OCI-LY1 (cell line): ENCODE measurements around the gene ZRANB2.

Experiments used
- H2AFZ ChIP-seq: fragments of 200-600 bp; sonication (generic), shearing (Covaris generic); 2 replicates; pipeline ENCODE4 v1.6.0; 2014; ENCODE audit warnings: antibody characterized with exemption, mild to moderate bottlenecking, low read length
- H3F3A ChIP-seq: fragments of 200-600 bp; sonication (generic), shearing (Covaris generic); 2 replicates; pipeline ENCODE4 v1.6.0; 2014; ENCODE audit warnings: mild to moderate bottlenecking, antibody characterized with exemption, low read length, moderate library complexity; ENCODE audit not compliant: insufficient read depth
- H3K27ac ChIP-seq: fragments of 200-600 bp; sonication (generic); 2 replicates; pipeline ENCODE4 v1.5.1; 2014; ENCODE audit warnings: low read length, mixed run types, mild to moderate bottlenecking, low read depth; ENCODE audit not compliant: poor library complexity, severe bottlenecking
- H3K27me3 ChIP-seq: fragments of 200-600 bp; sonication (generic); 2 replicates; pipeline ENCODE4 v1.6.0; 2014; ENCODE audit warnings: antibody characterized with exemption, mild to moderate bottlenecking, low read length, moderate library complexity; ENCODE audit not compliant: insufficient read depth
- H3K36me3 ChIP-seq: fragments of 200-600 bp; sonication (generic); 2 replicates; pipeline ENCODE4 v1.6.1; 2014; ENCODE audit warnings: mild to moderate bottlenecking, antibody characterized with exemption, low read length, moderate library complexity, mixed read lengths; ENCODE audit not compliant: insufficient read depth
- H3K4me1 ChIP-seq: fragments of 200-600 bp; sonication (generic); 2 replicates; pipeline ENCODE4 v1.5.1; 2014; ENCODE audit warnings: mild to moderate bottlenecking, low read length, moderate library complexity; ENCODE audit not compliant: insufficient read depth, severe bottlenecking
- H3K4me2 ChIP-seq: fragments of 200-600 bp; sonication (generic), shearing (Covaris generic); 2 replicates; pipeline ENCODE4 v1.6.1; 2014; ENCODE audit warnings: low read length
- H3K4me3 ChIP-seq: fragments of 200-600 bp; sonication (generic); 2 replicates; pipeline ENCODE4 v1.5.1; 2014; ENCODE audit warnings: low read length, low read depth, mild to moderate bottlenecking, mixed read lengths; ENCODE audit not compliant: poor library complexity, severe bottlenecking
- H3K79me2 ChIP-seq: fragments of 200-600 bp; shearing (Covaris generic); 2 replicates; pipeline ENCODE4 v1.6.1; 2016; ENCODE audit warnings: mixed run types, low read length, mixed read lengths; ENCODE audit not compliant: insufficient read depth
- H3K9ac ChIP-seq: fragments of 200-600 bp; sonication (generic), shearing (Covaris generic); 2 replicates; pipeline ENCODE4 v1.6.1; 2014; ENCODE audit warnings: mild to moderate bottlenecking, low read length, mixed read lengths
- H3K9me2 ChIP-seq: fragments of 200-600 bp; sonication (generic), shearing (Covaris generic); 2 replicates; pipeline ENCODE4 v1.6.1; 2014; ENCODE audit warnings: low read depth, mild to moderate bottlenecking, low read length, mixed read lengths
- H3K9me3 ChIP-seq: fragments of 200-600 bp; shearing (Covaris generic); 2 replicates; pipeline ENCODE4 v1.6.1; 2014; ENCODE audit warnings: low read length, mixed read lengths
- H4K20me1 ChIP-seq: fragments of 200-600 bp; sonication (generic), shearing (Covaris generic); 2 replicates; pipeline ENCODE4 v1.6.0; 2016; ENCODE audit warnings: mild to moderate bottlenecking, low read length; ENCODE audit not compliant: insufficient read depth
- CTCF ChIP-seq: fragments of 200-600 bp; sonication (generic), shearing (Covaris generic); IDR thresholded peaks from 2 replicates; pipeline ENCODE4 v1.5.1; 2017; ENCODE audit warnings: mild to moderate bottlenecking, antibody characterized with exemption, low read length, moderate library complexity, mixed read lengths
- EZH2 ChIP-seq: fragments of 200-600 bp; sonication (generic), shearing (Covaris generic); IDR thresholded peaks from 2 replicates; pipeline ENCODE4 v1.8.0; 2017; ENCODE audit warnings: borderline replicate concordance, mixed run types, mild to moderate bottlenecking, antibody characterized with exemption, low read length, moderate library complexity, mixed read lengths

ZRANB2 gene

GRCh38 chr1:71028981-71029380 lies 51.9 kb downstream of the ZRANB2 start:
- TF ChIP-seq EZH2 (no peak), CTCF (no peak)
- Histone ChIP-seq H3F3A (no peaks in the 10 kb centered on the region), H3K4me3 (no peak overlapping the region), H2AFZ (no peak overlapping the region), H3K27me3 (no peaks in the 10 kb centered on the region), H3K27ac (no peak overlapping the region), H3K9me3 (no peaks in the 10 kb centered on the region), H3K36me3 (no peaks in the 10 kb centered on the region), H4K20me1 (no peaks in the 10 kb centered on the region), H3K4me2 (no peak overlapping the region), H3K79me2 (no peaks in the 10 kb centered on the region), H3K9me2 (no peaks in the 10 kb centered on the region), H3K4me1 (no peaks in the 10 kb centered on the region), H3K9ac (no peak overlapping the region)

GRCh38 chr1:71027991-71028390 lies 52.8 kb downstream of the ZRANB2 start:
- Histone ChIP-seq H3K9me2 (no peaks in the 10 kb centered on the region), H3K4me1 (no peaks in the 10 kb centered on the region), H3K27ac (no peak overlapping the region), H3K27me3 (no peaks in the 10 kb centered on the region), H3K4me3 (no peak overlapping the region), H3F3A (no peaks in the 10 kb centered on the region), H3K36me3 (no peaks in the 10 kb centered on the region), H3K4me2 (no peak overlapping the region), H3K79me2 (no peaks in the 10 kb centered on the region), H3K9ac (no peak overlapping the region), H2AFZ (no peak overlapping the region), H4K20me1 (no peaks in the 10 kb centered on the region), H3K9me3 (no peaks in the 10 kb centered on the region)
- TF ChIP-seq CTCF (no peak), EZH2 (no peak)

- Histone ChIP-seq H3K9me3 (no peaks in the 10 kb centered on the region), H3K9me2 (no peaks in the 10 kb centered on the region), H3K9ac (no peak overlapping the region), H3K27ac (no peak overlapping the region), H3K27me3 (no peaks in the 10 kb centered on the region), H3F3A (no peaks in the 10 kb centered on the region), H2AFZ (no peak overlapping the region), H3K36me3 (no peaks in the 10 kb centered on the region), H3K4me1 (no peaks in the 10 kb centered on the region), H3K4me2 (no peak overlapping the region), H4K20me1 (no peaks in the 10 kb centered on the region), H3K79me2 (no peaks in the 10 kb centered on the region), H3K4me3 (no peak overlapping the region)
- TF ChIP-seq EZH2 (no peak), CTCF (no peak)
Observed at GRCh38 chr1:71026093-71026492, 54.7 kb downstream of the ZRANB2 start.
